Measurements from ENCODE around the gene CD37.

GRCh38 chr19:49287141-49287770 lies 48.0 kb upstream of the CD37 start:
- TF ChIP-seq POLR2AphosphoS5 (IDR thresholded peaks at IDR 0.05; ENCODE audit: borderline replicate concordance, low read depth, low read length): no peak
- TF ChIP-seq FOXP2 (optimal IDR thresholded peaks at IDR 0.05; ENCODE audit: control extremely low read depth, extremely low read length, insufficient read depth): no peak
- no peak for TF ChIP-seq EZH2 (IDR thresholded peaks at IDR 0.05)
